ENCODE data around the gene SLC17A3. TPM values are rescaled to one million over a fixed set of nuclear protein-coding genes. Genes with fewer than 3 reads are reported as not detected.

The SLC17A3 gene
- total and polyA plus RNA-seq, 2 experiments from 2014 or later = 0.23 to 0.57 TPM

DNA sequence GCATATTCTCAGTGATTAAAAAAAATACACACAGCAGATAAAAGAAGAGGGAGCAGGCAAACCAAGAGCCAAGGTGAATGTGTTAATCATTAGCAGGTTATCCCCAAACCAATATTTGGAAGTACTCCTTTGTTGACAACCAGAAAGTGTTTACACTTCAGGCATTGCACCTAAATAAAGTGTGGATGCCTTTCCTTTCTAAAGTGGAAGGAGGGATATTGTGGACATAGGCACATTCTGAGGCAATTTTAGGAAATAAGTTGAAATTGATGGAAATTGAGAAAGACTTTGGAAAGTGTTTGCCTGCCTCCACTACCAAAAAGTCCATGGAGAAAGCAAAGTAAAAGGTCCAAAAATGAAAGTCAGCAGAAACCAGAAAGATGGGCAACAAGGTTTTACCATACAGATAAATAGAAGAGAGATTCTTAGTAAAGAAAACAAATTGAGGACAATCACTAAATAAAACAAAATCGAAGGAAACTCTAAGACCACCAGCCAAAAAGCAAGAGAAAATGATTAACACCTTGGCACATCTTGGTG is 33.5 kb upstream of the SLC17A3 start:
- TF ChIP-seq, protein P1, sequence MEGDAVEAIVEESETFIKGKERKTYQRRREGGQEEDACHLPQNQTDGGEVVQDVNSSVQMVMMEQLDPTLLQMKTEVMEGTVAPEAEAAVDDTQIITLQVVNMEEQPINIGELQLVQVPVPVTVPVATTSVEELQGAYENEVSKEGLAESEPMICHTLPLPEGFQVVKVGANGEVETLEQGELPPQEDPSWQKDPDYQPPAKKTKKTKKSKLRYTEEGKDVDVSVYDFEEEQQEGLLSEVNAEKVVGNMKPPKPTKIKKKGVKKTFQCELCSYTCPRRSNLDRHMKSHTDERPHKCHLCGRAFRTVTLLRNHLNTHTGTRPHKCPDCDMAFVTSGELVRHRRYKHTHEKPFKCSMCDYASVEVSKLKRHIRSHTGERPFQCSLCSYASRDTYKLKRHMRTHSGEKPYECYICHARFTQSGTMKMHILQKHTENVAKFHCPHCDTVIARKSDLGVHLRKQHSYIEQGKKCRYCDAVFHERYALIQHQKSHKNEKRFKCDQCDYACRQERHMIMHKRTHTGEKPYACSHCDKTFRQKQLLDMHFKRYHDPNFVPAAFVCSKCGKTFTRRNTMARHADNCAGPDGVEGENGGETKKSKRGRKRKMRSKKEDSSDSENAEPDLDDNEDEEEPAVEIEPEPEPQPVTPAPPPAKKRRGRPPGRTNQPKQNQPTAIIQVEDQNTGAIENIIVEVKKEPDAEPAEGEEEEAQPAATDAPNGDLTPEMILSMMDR (IDR thresholded peaks at IDR 0.05; ENCODE audit: poor library complexity) = no peak
- TF ChIP-seq EZH2 (IDR thresholded peaks at IDR 0.05; ENCODE audit: borderline replicate concordance) (no peak), EZH2phosphoT487 (IDR thresholded peaks at IDR 0.05; ENCODE audit: low read depth, severe bottlenecking, unreplicated experiment) (no peak)
- H3K27me3 ChIP-seq = no peaks in the 10 kb centered on the region
- no peak overlapping the region for H3K4me3 ChIP-seq
- no peaks in the 10 kb centered on the region for H3K4me1 ChIP-seq (ENCODE audit: insufficient read depth)
- no peaks in the 10 kb centered on the region for H3K9me3 ChIP-seq (ENCODE audit: low read depth)
- no peak overlapping the region for H3K4me2 ChIP-seq
- WGBS (ENCODE audit: low lambda C conversion rate, missing lambda C conversion rate) = 68% methylated on average over 1 of the region's 1 CpG
- no peak overlapping the region for H2AFZ ChIP-seq
- no peaks in the 10 kb centered on the region for H3K79me2 ChIP-seq
- no peaks in the 10 kb centered on the region for H4K20me1 ChIP-seq (ENCODE audit: insufficient read depth, poor library complexity, severe bottlenecking)
- no peak overlapping the region for H3K27ac ChIP-seq
- no peaks in the 10 kb centered on the region for H3K9me2 ChIP-seq (replicated peaks; ENCODE audit: insufficient read depth)
- H3K36me3 ChIP-seq (replicated peaks; ENCODE audit: insufficient read depth, low read depth) = no peaks in the 10 kb centered on the region
- DNase-seq (ENCODE audit: low spot score) = no peak

DNA sequence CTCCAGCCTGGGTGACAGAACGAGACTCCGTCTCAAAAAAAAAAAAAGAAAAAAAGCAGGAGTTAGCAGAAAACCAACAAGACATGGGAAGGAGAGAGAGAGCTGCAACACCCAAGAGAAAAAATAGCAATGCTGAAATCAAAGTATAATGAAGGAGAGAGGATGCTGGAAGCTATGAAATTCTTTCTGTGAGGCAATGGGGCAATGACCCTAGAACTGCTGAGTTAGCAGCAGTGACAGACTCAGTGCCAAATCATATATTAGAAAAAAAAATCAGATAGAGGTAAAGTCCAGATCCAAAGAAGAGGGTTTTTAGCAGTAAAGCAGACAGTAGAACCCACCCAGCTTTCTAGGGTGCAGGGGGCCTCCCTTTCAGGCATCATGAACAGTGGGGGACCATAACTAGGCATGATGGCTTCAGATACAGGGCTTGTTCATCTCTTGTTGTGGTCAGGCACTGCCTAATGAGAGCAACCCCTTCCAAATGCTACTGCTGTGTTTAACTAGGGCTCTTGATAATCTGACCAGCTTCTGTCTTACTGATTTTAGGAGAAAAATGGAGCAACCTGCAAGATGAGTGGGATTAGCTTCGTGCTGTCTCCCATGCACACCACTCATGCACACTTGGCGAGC is 29.5 kb upstream of the SLC17A3 start:
- H3K4me1 ChIP-seq (ENCODE audit: insufficient read depth) = peaks cover 13% of the 10 kb centered on the region
- H3K27ac ChIP-seq = no peak overlapping the region
- H3K9me3 ChIP-seq (ENCODE audit: low read depth) = no peaks in the 10 kb centered on the region
- H3K4me3 ChIP-seq = no peak overlapping the region
- no peaks in the 10 kb centered on the region for H3K36me3 ChIP-seq (replicated peaks; ENCODE audit: insufficient read depth, low read depth)
- no peak overlapping the region for H2AFZ ChIP-seq
- no peak for TF ChIP-seq EZH2 (IDR thresholded peaks at IDR 0.05; ENCODE audit: borderline replicate concordance)
- TF ChIP-seq, protein P1 (IDR thresholded peaks at IDR 0.05; ENCODE audit: poor library complexity) = no peak
- no peak for TF ChIP-seq EZH2phosphoT487 (IDR thresholded peaks at IDR 0.05; ENCODE audit: low read depth, severe bottlenecking, unreplicated experiment)
- H3K27me3 ChIP-seq = no peaks in the 10 kb centered on the region
- no peaks in the 10 kb centered on the region for H3K79me2 ChIP-seq
- no peak for DNase-seq (ENCODE audit: low spot score)
- no peaks in the 10 kb centered on the region for H3K9me2 ChIP-seq (replicated peaks; ENCODE audit: insufficient read depth)
- 84% methylated on average over 2 of the region's 4 CpGs for WGBS (ENCODE audit: low lambda C conversion rate, missing lambda C conversion rate)
- no peak overlapping the region for H3K4me2 ChIP-seq
- H4K20me1 ChIP-seq (ENCODE audit: insufficient read depth, poor library complexity, severe bottlenecking) = no peaks in the 10 kb centered on the region

DNA sequence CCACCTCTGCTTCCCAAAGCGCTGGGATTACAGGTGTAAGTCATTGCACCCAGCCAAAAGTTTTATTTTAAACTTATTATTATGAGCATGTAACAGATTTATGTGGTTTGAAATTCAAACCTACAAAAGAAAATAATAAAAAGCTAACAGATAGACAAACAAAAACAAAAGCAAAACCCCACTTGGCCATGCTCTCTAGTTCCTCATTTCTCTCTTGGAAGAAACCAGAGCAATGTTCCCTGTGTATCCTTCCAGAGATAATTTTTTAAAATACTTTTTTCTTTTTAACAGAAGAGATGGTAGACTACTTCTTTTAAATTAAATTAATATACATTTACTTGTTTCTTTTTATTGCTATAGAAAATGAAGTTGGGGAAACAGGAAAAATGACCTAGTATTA is 28.0 kb upstream of the SLC17A3 start:
- 96% methylated on average over 1 of the region's 1 CpG for WGBS (ENCODE audit: low lambda C conversion rate, missing lambda C conversion rate)
- peaks cover 18% of the 10 kb centered on the region for H3K4me1 ChIP-seq (ENCODE audit: insufficient read depth)
- H3K36me3 ChIP-seq (replicated peaks; ENCODE audit: insufficient read depth, low read depth) = no peaks in the 10 kb centered on the region
- H4K20me1 ChIP-seq (ENCODE audit: insufficient read depth, poor library complexity, severe bottlenecking) = no peaks in the 10 kb centered on the region
- H3K9me2 ChIP-seq (replicated peaks; ENCODE audit: insufficient read depth) = no peaks in the 10 kb centered on the region
- no peaks in the 10 kb centered on the region for H3K27me3 ChIP-seq
- H3K79me2 ChIP-seq = no peaks in the 10 kb centered on the region
- H3K4me3 ChIP-seq = no peak overlapping the region
- TF ChIP-seq, protein P1 (IDR thresholded peaks at IDR 0.05; ENCODE audit: poor library complexity) = no peak
- no peak for TF ChIP-seq EZH2phosphoT487 (IDR thresholded peaks at IDR 0.05; ENCODE audit: low read depth, severe bottlenecking, unreplicated experiment)
- TF ChIP-seq EZH2 (IDR thresholded peaks at IDR 0.05; ENCODE audit: borderline replicate concordance) = no peak
- H3K27ac ChIP-seq = no peak overlapping the region
- H3K9me3 ChIP-seq (ENCODE audit: low read depth) = no peaks in the 10 kb centered on the region
- H3K4me2 ChIP-seq = no peak overlapping the region
- no peak for DNase-seq (ENCODE audit: low spot score)
- H2AFZ ChIP-seq = no peak overlapping the region
